Mammary epithelial cell (primary cell): ENCODE data around the gene IL6R.

Experiments
- EZH2 ChIP-seq: IDR thresholded peaks from 2 replicates; pipeline ENCODE4 v1.6.1; 2012; ENCODE audit warnings: low read length, inconsistent platforms, borderline replicate concordance
- TF ChIP-seq, protein P1 (sequence below), 2 donors: IDR thresholded peaks in 1 of 2; conservative IDR thresholded peaks in 1 of 2; 2 replicates each; pipeline ENCODE4 v1.5.1; 2011 to 2012; ENCODE audit warnings: inconsistent platforms in 2 of 2, low read length in 2 of 2, mild to moderate bottlenecking in 2 of 2, control low read depth in 1 of 2, low read depth in 1 of 2; ENCODE audit not compliant: insufficient read depth in 1 of 2; ENCODE audit errors: extremely low read depth in 1 of 2

DNA sequence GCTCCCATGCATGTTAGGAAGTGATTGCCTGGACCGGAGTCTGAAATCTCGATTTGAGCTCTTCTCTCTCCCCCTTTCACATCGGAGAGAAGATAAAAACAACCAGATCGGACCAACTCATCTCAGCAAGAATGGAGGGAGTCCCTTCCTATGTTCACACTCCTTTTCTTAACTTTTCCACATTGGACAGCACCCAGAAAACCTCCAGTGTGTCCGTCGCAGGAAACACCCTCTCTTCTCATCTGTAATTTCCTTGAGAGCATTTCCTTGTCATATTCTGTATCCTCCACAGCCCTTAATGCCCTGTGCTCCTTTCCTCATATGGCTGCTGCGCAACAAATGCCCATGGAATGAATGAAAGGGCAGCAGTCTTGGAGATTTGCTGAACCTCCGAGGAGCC is 95.4 kb downstream of the IL6R start:
- TF ChIP-seq, protein P1, sequence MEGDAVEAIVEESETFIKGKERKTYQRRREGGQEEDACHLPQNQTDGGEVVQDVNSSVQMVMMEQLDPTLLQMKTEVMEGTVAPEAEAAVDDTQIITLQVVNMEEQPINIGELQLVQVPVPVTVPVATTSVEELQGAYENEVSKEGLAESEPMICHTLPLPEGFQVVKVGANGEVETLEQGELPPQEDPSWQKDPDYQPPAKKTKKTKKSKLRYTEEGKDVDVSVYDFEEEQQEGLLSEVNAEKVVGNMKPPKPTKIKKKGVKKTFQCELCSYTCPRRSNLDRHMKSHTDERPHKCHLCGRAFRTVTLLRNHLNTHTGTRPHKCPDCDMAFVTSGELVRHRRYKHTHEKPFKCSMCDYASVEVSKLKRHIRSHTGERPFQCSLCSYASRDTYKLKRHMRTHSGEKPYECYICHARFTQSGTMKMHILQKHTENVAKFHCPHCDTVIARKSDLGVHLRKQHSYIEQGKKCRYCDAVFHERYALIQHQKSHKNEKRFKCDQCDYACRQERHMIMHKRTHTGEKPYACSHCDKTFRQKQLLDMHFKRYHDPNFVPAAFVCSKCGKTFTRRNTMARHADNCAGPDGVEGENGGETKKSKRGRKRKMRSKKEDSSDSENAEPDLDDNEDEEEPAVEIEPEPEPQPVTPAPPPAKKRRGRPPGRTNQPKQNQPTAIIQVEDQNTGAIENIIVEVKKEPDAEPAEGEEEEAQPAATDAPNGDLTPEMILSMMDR (conservative IDR thresholded peaks at IDR 0.05 in 1 of 2, IDR thresholded peaks at IDR 0.05 in 1 of 2; ENCODE audit: extremely low read depth in 1 of 2, insufficient read depth in 1 of 2, low read depth in 1 of 2, low read length in 2 of 2), result no peak
- TF ChIP-seq EZH2, result peak; percentile 20
